Activated CD8-positive, alpha-beta memory T cell treated with anti-CD3 and anti-CD28 coated beads, Interleukin-2, amount 10 ng/mL, durations not matched to agents 7 days and 5 days (primary cell): Measurements from ENCODE around the gene TAS1R2. TPM values are rescaled to one million over a fixed set of nuclear protein-coding genes. Genes with fewer than 3 reads are reported as not detected.

Experiments
- ATAC-seq: fragments of 150-1000 bp; cut with Tn5 transposase; one replicate; pipeline ENCODE4 v1.10.0; 2021; ENCODE audit warnings: moderate library complexity
- CTCF ChIA-PET: fragments of 350-600 bp; sonication (Branson Sonifier 250); formaldehyde crosslinking; loops from one replicate; lab custom pipeline; 2021; ENCODE audit warnings: antibody characterized with exemption; lab: Charles Lee
- DNase-seq: peaks from one replicate; pipeline ENCODE4 v3.0.0-alpha.2; 2020
- H3K27ac Mint-ChIP-seq: one replicate; pipeline ENCODE4 v1.8.0; 2021; ENCODE audit warnings: mild to moderate bottlenecking, mixed read lengths
- H3K27me3 Mint-ChIP-seq: one replicate; pipeline ENCODE4 v1.8.0; 2021; ENCODE audit warnings: mixed read lengths
- H3K36me3 Mint-ChIP-seq: one replicate; pipeline ENCODE4 v1.8.0; 2021; ENCODE audit warnings: mild to moderate bottlenecking, mixed read lengths
- H3K4me1 Mint-ChIP-seq: one replicate; pipeline ENCODE4 v1.8.0; 2021; ENCODE audit warnings: mixed read lengths
- H3K4me3 Mint-ChIP-seq: one replicate; pipeline ENCODE4 v1.8.0; 2021; ENCODE audit warnings: mild to moderate bottlenecking, moderate library complexity, mixed read lengths
- H3K9me3 Mint-ChIP-seq: one replicate; pipeline ENCODE4 v1.8.0; 2022; ENCODE audit warnings: low read depth, mixed read lengths
- total RNA-seq, 2 experiments: library from RNA; stranded (reverse); gene quantifications; one replicate each; pipeline ENCODE4 v1.2.3, GENCODE V29; 2021

Gene TAS1R2
- total RNA-seq = not detected

GRCh38 chr1:18859560-18859959, at the start of gene TAS1R2:
TAS1R2 (minus strand) TSS chr1:18859660; CDS start chr1:18859660, 0 bp downstream.
- ATAC-seq (no peak), DNase-seq (no peak)
- Mint-ChIP-seq H3K4me1 (no peaks in the 10 kb centered on the region), H3K36me3 (no peaks in the 10 kb centered on the region), H3K9me3 (no peaks in the 10 kb centered on the region), H3K4me3 (no peak within 1 kb of the TSS), H3K27ac (no peak within 1 kb of the TSS), H3K27me3 (no peaks in the 10 kb centered on the region)
- CTCF ChIA-PET = no interaction called here

GRCh38 chr1:18907917-18908845, 48.7 kb upstream of the TAS1R2 start:
- ATAC-seq (no peak), DNase-seq (no peak)
- peaks cover 20% of the 10 kb centered on the region for H3K36me3 Mint-ChIP-seq
- CTCF ChIA-PET = interaction anchor here (0.7 to 6.3 kb wide), 25 partner anchors 7 to 212 kb away, joined by 3 to 55 read pairs (median 7); partner anchors contain the start of gene IFFO2
- H3K9me3 Mint-ChIP-seq = no peaks in the 10 kb centered on the region
- H3K27me3 Mint-ChIP-seq = no peaks in the 10 kb centered on the region
- no peak overlapping the region for H3K4me3 Mint-ChIP-seq
- no peak overlapping the region for H3K27ac Mint-ChIP-seq
- peaks cover 13% of the 10 kb centered on the region for H3K4me1 Mint-ChIP-seq

GRCh38 chr1:18907021-18907916, 47.8 kb upstream of the TAS1R2 start:
- H3K4me1 Mint-ChIP-seq = peaks cover 11% of the 10 kb centered on the region
- H3K9me3 Mint-ChIP-seq = no peaks in the 10 kb centered on the region
- CTCF ChIA-PET = interaction anchor here (0.8 to 6.3 kb wide), 45 partner anchors 7 to 753 kb away, joined by 3 to 55 read pairs (median 4); partner anchors contain the start of gene IFFO2
- H3K27ac Mint-ChIP-seq = no peak overlapping the region
- no peaks in the 10 kb centered on the region for H3K27me3 Mint-ChIP-seq
- no peak overlapping the region for H3K4me3 Mint-ChIP-seq
- DNase-seq (peak; percentile 70), ATAC-seq (no peak)
- H3K36me3 Mint-ChIP-seq = peaks cover 20% of the 10 kb centered on the region

- CTCF ChIA-PET = interaction anchor here (0.8 to 6.3 kb wide), 19 partner anchors 9 to 338 kb away, joined by 3 to 55 read pairs (median 3); no protein-coding TSS in a partner anchor
- ATAC-seq (no peak), DNase-seq (no peak)
- Mint-ChIP-seq H3K4me3 (peak overlapping the region; percentile 92), H3K36me3 (peaks cover 1% of the 10 kb centered on the region), H3K27me3 (no peaks in the 10 kb centered on the region), H3K9me3 (no peaks in the 10 kb centered on the region), H3K4me1 (peaks cover 19% of the 10 kb centered on the region), H3K27ac (peak overlapping the region; percentile 97)
Measured at GRCh38 chr1:18903291-18903756, 43.9 kb upstream of the TAS1R2 start.

GRCh38 chr1:18902523-18903290, 43.2 kb upstream of the TAS1R2 start, which contains the start of gene ALDH4A1:
ALDH4A1 (minus strand) TSS chr1:18902555; CDS start chr1:18902523, 32 bp downstream.
- no peaks in the 10 kb centered on the region for H3K36me3 Mint-ChIP-seq
- H3K4me3 Mint-ChIP-seq = peak within 1 kb of the TSS; percentile 92
- CTCF ChIA-PET = interaction anchor here (0.8 to 6.3 kb wide), 18 partner anchors 8 to 339 kb away, joined by 3 to 55 read pairs (median 4); no protein-coding TSS in a partner anchor
- no peaks in the 10 kb centered on the region for H3K9me3 Mint-ChIP-seq
- H3K27ac Mint-ChIP-seq = peak within 1 kb of the TSS; percentile 97
- no peaks in the 10 kb centered on the region for H3K27me3 Mint-ChIP-seq
- peak; percentile 98 for DNase-seq
- peaks cover 19% of the 10 kb centered on the region for H3K4me1 Mint-ChIP-seq
- ATAC-seq = peak; percentile 99

- H3K27me3 Mint-ChIP-seq = no peaks in the 10 kb centered on the region
- ATAC-seq (no peak), DNase-seq (peak; percentile 44)
- H3K9me3 Mint-ChIP-seq = no peaks in the 10 kb centered on the region
- no peaks in the 10 kb centered on the region for H3K36me3 Mint-ChIP-seq
- CTCF ChIA-PET = interaction anchor here (0.8 to 6.3 kb wide), 15 partner anchors 13 to 212 kb away, joined by 3 to 55 read pairs (median 4); no protein-coding TSS in a partner anchor
- peak overlapping the region; percentile 92 for H3K4me3 Mint-ChIP-seq
- peaks cover 19% of the 10 kb centered on the region for H3K4me1 Mint-ChIP-seq
- H3K27ac Mint-ChIP-seq = peak overlapping the region; percentile 81
Measured at GRCh38 chr1:18901952-18902522, 42.6 kb upstream of the TAS1R2 start.

GRCh38 chr1:18901147-18901951, 41.9 kb upstream of the TAS1R2 start:
- CTCF ChIA-PET = interaction anchor here (0.7 to 6.3 kb wide), 5 partner anchors 12 to 213 kb away, joined by 3 to 55 read pairs (median 10); no protein-coding TSS in a partner anchor
- Mint-ChIP-seq H3K9me3 (no peaks in the 10 kb centered on the region), H3K27ac (peak overlapping the region; percentile 81), H3K27me3 (no peaks in the 10 kb centered on the region), H3K36me3 (no peaks in the 10 kb centered on the region), H3K4me3 (peak overlapping the region; percentile 92), H3K4me1 (peaks cover 19% of the 10 kb centered on the region)
- no peak for ATAC-seq
- no peak for DNase-seq

- CTCF ChIA-PET = interaction anchor here (1.7 to 2.6 kb wide), 2 partner anchors 13 to 17 kb away, joined by 9 to 15 read pairs; no protein-coding TSS in a partner anchor
- no peaks in the 10 kb centered on the region for H3K36me3 Mint-ChIP-seq
- no peaks in the 10 kb centered on the region for H3K9me3 Mint-ChIP-seq
- H3K4me3 Mint-ChIP-seq = no peak overlapping the region
- peaks cover 19% of the 10 kb centered on the region for H3K4me1 Mint-ChIP-seq
- H3K27ac Mint-ChIP-seq = no peak overlapping the region
- no peaks in the 10 kb centered on the region for H3K27me3 Mint-ChIP-seq
- no peak for DNase-seq
- ATAC-seq = no peak
Measured at GRCh38 chr1:18900303-18900841, 40.9 kb upstream of the TAS1R2 start.

GRCh38 chr1:18899363-18900049, 40.0 kb upstream of the TAS1R2 start:
- no peaks in the 10 kb centered on the region for H3K27me3 Mint-ChIP-seq
- no peak for ATAC-seq
- H3K27ac Mint-ChIP-seq = no peak overlapping the region
- CTCF ChIA-PET = interaction anchor here (0.5 to 2.6 kb wide), 3 partner anchors 14 to 219 kb away, joined by 3 to 15 read pairs (median 9); no protein-coding TSS in a partner anchor
- H3K4me1 Mint-ChIP-seq = peaks cover 19% of the 10 kb centered on the region
- no peaks in the 10 kb centered on the region for H3K9me3 Mint-ChIP-seq
- no peak overlapping the region for H3K4me3 Mint-ChIP-seq
- no peak for DNase-seq
- no peaks in the 10 kb centered on the region for H3K36me3 Mint-ChIP-seq

GRCh38 chr1:18898567-18898966, 39.1 kb upstream of the TAS1R2 start:
- DNase-seq (no peak), ATAC-seq (no peak)
- CTCF ChIA-PET = interaction anchor here (2.1 to 2.6 kb wide), 2 partner anchors 9 to 15 kb away, joined by 10 to 15 read pairs; no protein-coding TSS in a partner anchor
- H3K9me3 Mint-ChIP-seq = no peaks in the 10 kb centered on the region
- no peaks in the 10 kb centered on the region for H3K36me3 Mint-ChIP-seq
- H3K27me3 Mint-ChIP-seq = no peaks in the 10 kb centered on the region
- H3K4me1 Mint-ChIP-seq = peaks cover 13% of the 10 kb centered on the region
- H3K4me3 Mint-ChIP-seq = no peak overlapping the region
- H3K27ac Mint-ChIP-seq = no peak overlapping the region
